Prostate gland (tissue), 2 donors: Measurements from ENCODE around the gene SHISA7.

Experiments
- CTCF ChIP-seq, 4 experiments: fragments of 200-600 bp in 2 of 4; fragments of 450-650 bp in 2 of 4; sonication (generic) in 2 of 4; IDR thresholded peaks; 1 replicate in 3 of 4; 2 replicates in 1 of 4; pipeline ENCODE4 v1.5.1; 2016 to 2019; ENCODE audit warnings: antibody characterized with exemption in 4 of 4, mild to moderate bottlenecking in 2 of 4, moderate library complexity in 2 of 4
- POLR2A ChIP-seq: fragments of 450-650 bp; IDR thresholded peaks from one replicate; pipeline ENCODE4 v1.6.1; 2016; ENCODE audit warnings: antibody characterized with exemption, mild to moderate bottlenecking

- TF ChIP-seq CTCF (IDR thresholded peaks at IDR 0.05): no peak
- TF ChIP-seq POLR2A: no peak
These were observed 1.5 kb upstream of the SHISA7 start for GRCh38 chr19:55444646-55445045.
